Measurements from ENCODE around the gene TCF7L1.
"Not testable (repeated sequence)": the region's sequence is repeated elsewhere in the genome, so short reads cannot be mapped to it uniquely, and the experiment has no call there.

The TCF7L1 gene

DNA sequence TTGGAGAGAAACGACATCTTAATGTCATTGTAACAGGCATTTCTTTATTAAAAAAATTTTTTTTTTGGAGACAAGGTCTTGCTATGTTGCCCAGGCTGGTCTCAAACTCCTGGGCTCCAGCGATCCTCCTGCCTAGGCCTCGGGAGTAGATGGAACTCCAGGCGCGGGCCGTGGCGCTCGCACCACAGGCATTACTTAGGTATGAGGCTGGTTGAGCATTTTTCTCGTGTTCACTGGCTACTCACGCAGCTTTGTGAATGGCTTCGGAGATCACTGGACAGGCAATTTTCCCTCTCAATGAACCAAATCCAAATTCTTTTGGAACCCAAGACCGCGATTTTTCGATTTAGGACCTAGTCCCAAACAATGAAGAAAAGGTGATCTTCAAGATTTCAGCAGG lies 795 bp upstream of the TCF7L1 start:
- DNase-seq, result no peak

DNA sequence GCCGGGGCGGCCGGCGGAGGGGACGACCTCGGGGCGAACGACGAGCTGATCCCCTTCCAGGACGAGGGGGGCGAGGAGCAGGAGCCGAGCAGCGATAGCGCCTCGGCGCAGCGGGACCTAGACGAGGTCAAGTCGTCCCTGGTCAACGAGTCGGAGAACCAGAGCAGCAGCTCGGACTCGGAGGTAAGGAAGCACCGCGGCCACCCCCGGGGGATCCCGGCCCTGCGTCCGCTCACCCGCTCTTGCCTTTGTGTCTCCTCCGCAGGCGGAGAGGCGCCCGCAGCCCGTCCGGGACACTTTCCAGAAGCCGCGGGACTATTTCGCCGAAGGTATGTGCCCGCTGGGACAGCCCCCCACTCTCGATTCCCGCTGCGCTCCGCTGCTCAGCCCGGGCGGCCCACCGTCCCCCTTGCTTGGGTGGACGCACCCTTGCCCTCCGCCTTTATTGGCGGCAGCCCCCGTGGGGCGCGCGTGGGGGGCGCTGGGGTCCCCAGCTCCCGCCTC lies 611 bp downstream of the TCF7L1 start:
- peak; percentile 31 for DNase-seq

- DNase-seq, result no peak
These were observed 1.2 kb downstream of the TCF7L1 start for GRCh38 chr2:85134255-85134895.

GRCh38 chr2:85134896-85135659 lies 1.9 kb downstream of the TCF7L1 start:
- DNase-seq, result no peak

DNA sequence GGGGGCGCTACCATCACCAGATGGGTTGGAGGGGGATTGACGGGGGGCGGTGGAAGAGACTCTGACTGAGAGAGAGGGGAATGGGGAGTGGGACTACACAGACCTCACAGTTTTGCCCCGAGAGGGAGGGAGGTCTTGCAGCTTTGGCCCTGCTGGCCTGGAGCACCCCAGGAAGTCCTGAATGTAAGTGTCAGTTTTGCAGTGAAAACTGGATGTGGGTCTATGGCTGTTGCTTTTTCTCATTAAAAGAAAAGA lies 2.4 kb downstream of the TCF7L1 start:
- DNase-seq, result no peak

DNA sequence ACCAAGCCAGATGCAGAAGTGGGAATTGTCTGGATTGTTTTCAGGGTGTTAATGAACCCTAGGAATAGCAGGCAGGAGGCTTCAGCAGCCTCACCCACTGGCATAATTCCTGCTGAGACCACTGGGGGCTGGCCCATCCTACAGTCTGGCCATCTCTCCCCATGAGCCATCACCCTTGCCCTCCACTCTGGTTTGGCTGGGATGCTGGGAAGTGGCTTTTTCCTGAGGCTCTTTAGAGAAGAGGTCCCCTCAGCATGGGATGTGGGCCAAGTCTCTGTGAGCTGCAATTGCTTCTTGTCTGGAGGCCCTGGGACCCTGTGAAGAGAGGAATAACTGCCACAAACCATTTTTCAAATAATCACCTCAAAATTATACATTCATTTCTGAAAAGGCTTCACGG lies 4.0 kb downstream of the TCF7L1 start:
- no peak for DNase-seq

DNA sequence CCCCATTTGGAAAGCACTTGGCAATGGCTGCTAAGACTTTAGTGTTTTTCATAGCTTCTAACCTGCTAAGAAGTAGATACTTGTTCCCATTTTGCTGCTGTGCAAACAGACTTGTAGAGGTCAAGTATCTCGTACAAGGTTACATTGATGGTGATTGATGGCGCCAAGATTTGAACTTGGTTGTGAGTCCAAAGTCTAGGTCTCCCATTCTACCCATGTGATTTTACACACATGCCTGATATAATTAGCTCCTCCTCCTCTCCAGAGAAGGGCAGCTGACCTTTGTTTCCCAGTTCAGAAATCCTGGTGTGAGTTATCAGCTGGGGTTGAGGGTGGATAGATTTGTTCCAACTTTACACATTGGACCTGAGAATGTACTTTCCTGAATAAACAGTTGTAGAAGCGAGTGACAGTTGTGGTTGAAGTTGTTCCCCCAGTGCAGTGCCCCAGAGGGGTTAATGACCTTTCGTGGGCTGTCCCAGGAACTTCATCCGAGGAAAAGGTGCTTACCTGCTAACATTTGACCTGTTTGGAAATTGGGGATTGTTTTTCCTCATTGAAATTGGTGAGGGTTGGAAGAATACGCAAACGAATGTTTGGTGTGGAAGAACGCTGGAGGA lies 10.4 kb downstream of the TCF7L1 start:
- DNase-seq, result no peak

- DNase-seq, result no peak
These were observed 12.1 kb downstream of the TCF7L1 start for GRCh38 chr2:85145116-85145820.

GRCh38 chr2:85148190-85148589 lies 15.0 kb downstream of the TCF7L1 start:
- no peak for DNase-seq

GRCh38 chr2:85151026-85151425 lies 17.8 kb downstream of the TCF7L1 start:
- DNase-seq, result no peak

DNA sequence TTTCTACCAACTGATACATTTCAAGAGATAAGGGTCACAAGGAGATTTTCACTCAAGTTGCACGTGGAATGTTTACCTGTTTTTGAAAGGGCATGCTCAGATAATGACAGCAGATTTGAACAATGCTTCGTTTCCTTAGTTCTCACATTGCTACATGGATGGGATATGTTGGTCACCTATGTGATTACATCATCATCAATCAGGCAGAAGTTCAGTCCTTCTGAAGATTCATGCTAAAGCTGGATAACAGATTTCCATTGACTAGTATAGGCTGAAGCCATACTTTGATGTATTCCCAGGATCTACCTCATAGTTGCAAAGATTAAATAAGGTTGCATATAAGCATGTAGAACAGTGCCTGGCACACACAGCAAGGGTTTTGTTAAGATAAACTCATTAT lies 19.7 kb downstream of the TCF7L1 start:
- DNase-seq, result no peak

DNA sequence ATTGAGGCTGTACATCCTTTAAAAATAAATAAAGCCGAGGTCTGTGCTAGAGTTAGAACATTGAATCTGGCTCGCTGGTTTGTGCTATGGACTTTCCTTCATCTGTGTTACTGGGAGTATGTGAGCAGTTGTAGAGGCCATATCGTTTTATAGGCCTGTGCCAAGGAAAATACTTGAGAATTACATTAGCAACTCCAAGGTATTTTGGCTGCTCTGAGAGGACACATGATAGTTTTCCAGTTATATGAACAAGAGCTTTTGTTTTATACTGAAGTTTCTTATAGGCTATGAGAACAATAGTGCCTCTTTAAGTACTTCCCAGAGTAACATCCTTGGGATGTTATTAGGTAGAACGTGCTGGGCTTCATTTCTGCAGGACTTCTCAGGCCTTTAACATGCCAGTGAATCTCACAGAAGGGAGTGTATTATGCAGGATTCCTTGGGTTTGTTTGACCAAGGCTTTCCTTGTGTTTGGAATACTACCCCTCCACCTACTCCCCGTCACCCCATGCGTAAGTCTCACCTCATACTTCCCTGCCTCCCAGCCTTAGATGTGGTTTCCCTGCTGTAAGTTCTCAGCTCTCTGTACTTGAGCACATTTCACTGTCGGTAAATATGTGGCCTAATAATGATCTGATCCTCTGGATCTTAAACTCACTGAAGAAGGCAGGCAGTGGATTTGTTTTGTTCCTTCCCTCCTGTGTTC lies 21.0 kb downstream of the TCF7L1 start:
- DNase-seq, result no peak

DNA sequence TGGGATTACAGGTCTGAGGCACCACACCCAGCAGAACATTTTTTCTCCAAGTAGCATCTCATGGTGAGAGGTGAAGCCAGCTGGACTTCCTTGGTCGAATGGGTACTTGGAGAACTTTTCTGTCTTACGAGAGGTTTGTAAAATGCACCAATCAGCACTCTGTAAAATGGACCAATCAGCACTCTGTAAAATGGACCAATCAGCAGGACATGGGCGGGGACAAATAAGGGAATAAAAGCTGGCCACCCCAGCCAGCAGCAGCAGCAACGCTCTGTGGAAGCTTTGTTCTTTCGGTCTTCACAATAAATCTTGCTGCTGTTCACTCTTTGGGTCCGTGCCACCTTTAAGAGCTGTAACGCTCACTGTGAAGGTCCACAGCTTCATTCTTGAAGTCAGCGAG lies 21.9 kb downstream of the TCF7L1 start:
- DNase-seq, result not testable (repeated sequence)

GRCh38 chr2:85156153-85156552 lies 23.0 kb downstream of the TCF7L1 start:
- DNase-seq, result no peak

DNA sequence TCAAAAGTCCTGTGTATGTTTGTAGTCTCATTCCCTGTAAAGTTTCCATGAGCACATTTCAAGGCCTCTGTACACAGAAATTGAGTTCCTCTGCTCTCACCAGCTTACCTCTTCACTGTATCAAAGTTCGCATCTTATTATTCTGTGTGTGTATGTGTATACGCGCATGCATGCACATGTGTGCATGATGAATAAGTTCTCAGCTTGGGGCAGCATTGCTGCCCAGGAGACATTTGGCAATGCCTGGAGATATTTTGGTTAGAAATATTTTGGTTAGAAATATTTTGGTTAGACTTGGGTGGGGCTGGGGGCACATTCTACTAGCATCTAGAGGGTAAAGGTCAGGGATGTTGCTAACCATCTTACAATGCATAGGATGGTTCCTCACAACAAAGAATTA lies 23.4 kb downstream of the TCF7L1 start:
- no peak for DNase-seq

GRCh38 chr2:85157345-85157744 lies 24.2 kb downstream of the TCF7L1 start:
- no peak for DNase-seq

DNA sequence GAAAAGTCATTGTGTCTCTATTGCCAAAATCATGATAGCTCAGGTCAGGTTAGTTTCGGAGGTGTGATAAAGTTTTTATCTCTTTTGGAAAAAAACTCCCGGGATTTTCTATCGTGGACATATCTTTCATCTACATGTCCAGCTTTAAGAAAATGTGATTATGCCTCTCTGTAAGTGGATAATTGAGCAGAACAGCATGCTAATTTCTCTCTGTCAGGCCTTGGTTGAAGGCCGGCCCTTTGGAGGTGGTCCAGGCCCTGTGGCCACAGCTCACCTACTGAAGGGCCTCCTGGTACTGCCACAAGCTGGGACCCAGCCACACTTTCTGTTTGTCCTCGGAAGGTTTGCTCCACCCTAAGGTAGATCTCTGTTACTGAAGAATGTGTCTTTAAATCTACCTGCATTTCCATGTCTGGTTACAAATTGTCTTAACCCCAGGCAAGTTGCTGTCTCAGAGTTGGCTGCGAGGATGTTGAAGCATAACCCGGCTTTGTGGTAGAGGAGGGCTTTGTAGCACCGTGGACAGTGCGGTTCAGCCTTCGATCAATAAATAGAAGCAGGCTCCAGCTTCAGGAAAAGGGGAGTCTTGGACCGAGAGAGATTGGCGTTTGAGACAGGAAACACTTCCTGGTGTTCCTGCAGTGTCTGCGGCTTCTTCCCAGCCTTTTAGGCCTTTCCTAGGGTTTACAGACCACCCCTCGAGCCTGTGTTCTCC lies 25.5 kb downstream of the TCF7L1 start:
- no peak for DNase-seq

GRCh38 chr2:85159589-85159988 lies 26.4 kb downstream of the TCF7L1 start:
- DNase-seq, result no peak

- no peak for DNase-seq
These were observed 28.1 kb downstream of the TCF7L1 start for GRCh38 chr2:85160966-85161960.

DNA sequence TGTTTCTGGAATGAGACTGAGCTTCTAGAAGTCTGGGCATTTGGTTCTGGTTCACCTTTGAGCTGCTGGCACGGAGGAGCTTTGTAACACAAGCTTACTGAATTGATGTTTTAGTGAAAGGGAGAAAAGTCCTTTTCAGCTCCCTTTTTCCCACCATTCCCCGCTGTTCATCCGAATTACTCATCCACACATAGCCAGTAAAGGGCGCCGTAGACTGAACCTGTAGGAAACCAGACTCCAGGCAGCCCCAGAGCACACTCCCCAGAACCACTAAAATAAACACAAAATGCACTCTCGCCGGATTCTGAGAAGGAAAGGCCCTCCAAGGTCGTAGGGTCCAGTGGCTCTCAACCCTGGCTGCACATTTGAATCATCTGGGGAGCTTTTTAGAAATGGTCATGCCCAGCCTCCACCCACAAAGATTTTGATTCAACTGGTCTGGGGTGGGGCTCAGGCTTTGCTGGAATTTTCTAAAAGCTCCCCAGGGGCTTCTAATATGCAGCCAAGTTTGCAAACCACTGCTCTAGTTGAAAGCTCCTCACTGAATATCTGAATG lies 29.6 kb downstream of the TCF7L1 start:
- DNase-seq, result no peak

GRCh38 chr2:85163675-85164074 lies 30.5 kb downstream of the TCF7L1 start:
- DNase-seq, result no peak

Data from suppressor macrophage treated with lipopolysaccharide for 4 hours (primary cell).